EL (cell line): Measurements from ENCODE around the gene SIRT2.
"Not testable (repeated sequence)": the region's sequence is repeated elsewhere in the genome, so short reads cannot be mapped to it uniquely, and the experiment has no call there.

Experiments used
- DNase-seq: peaks from one replicate; pipeline ENCODE4 v3.0.0-alpha.2; 2016

The SIRT2 gene

DNA sequence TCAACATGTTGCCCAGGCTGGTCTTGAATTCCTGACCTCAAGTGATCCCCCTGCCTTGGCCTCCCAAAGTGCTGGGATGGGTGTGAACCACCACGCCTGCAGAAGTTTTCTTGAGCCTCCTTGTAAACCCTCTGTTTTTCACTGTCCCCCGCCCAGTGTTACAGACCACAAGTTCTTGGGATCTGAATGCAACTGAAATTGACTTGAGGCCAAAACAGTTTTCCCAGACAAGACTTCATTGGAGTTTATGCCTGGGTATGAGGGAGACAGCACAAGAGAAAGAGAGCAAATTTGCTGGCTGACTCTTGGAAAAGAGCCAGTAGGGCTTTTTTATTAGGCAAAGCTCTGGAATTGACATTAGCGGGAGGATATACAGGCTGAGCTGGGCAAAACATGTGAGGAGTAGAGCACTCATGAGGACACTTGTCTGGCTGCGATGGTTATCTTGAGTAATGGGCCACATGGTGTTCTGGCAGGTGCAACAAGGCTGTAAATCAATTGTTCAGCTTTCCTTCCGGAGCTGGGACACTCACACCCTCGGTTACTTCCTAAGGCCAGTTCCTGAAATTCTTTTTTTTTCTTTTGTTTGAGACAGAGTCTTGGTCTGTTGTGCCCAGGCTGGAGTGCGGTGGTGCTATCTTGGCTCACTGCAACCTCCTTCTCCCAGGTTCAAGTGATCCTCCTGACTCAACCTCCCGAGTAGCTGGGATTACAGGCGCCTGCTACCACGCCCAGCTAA lies 36.9 kb downstream of the SIRT2 start:
- DNase-seq, result peak; percentile 30

DNA sequence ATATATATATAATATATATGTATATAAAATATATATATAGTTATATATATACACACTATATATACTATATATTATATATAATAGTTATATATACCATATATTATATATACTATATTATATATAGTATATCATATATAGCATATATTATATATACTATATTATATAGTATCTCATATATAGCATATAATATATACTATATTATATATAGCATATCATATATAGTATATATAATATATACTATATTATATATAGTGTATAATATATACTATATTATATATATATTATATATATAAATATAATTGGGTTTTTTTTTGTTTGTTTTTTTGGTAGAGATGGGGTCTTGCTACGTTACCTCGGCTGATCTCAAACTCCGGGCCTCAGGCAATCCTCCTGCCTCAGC lies 38.0 kb downstream of the SIRT2 start:
- no peak for DNase-seq

DNA sequence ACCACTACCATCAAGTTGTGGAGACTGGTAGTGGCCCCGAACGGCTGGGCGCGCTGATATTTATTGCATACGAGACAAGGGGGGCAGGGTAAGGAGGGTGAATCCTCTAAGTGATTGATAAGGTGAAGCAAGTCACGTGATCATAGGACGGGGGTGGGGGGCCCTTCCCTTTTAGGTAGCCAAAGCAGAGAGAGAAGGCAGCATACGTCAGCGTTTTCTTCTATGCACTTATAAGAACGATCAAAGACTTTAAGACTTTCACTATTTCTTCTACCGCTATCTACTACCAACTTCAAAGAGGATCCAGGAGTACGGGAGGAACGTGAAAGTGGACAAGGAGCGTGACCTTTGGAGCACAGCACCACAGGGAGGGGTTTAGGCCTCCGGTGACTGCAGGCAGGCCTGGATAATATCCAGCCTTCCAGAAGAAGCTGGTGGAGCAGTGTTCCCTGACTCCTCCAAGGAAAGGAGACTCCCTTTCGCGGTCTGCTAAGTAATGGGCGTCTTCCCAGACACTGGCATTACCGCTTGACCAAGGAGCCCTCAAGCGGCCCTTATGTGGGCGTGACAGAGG lies 39.7 kb downstream of the SIRT2 start:
- DNase-seq, result not testable (repeated sequence)

DNA sequence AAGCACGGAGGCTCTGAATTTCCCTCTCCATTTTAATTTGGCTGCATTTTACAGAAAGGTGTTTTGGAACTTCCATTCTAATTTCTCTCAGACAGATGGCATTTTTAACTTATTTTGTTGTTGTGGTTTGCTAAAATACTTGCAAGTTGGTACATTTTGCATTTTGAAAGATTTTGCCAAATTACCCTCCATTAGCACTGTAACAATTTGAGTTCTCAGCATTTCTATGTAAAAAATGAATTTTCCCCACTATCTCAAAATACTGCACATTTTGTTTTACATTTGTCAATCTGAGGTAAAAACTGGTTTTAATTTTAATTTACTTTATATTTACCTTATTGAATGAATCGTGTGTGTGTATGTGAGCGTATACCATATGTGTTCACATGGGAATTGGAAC lies 42.6 kb downstream of the SIRT2 start:
- DNase-seq, result no peak

DNA sequence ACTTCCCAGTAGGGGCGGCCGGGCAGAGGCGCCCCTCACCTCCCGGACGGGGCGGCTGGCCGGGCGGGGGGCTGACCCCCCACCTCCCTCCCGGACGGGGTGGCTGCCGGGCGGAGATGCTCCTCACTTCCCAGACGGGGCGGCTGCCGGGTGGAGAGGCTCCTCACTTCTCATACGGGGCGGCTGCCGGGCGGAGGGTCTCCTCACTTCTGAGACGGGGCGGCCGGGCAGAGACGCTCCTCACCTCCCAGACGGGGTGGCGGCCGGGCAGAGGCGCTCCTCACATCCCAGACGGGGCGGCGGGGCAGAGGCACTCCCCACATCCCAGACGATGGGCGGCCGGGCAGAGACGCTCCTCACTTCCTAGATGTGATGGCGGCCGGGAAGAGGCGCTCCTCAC lies 43.7 kb downstream of the SIRT2 start:
- DNase-seq, result not testable (repeated sequence)

DNA sequence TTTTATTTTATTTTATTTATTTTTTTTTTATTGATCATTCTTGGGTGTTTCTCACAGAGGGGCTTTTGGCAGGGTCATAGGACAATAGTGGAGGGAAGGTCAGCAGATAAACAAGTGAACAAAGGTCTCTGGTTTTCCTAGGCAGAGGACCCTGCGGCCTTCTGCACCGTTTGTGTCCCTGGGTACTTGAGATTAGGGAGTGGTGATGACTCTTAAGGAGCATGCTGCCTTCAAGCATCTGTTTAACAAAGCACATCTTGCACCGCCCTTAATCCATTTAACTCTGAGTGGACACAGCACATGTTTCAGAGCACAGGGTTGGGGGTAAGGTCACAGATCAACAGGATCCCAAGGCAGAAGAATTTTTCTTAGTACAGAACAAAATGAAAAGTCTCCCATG lies 44.5 kb downstream of the SIRT2 start:
- not testable (repeated sequence) for DNase-seq

DNA sequence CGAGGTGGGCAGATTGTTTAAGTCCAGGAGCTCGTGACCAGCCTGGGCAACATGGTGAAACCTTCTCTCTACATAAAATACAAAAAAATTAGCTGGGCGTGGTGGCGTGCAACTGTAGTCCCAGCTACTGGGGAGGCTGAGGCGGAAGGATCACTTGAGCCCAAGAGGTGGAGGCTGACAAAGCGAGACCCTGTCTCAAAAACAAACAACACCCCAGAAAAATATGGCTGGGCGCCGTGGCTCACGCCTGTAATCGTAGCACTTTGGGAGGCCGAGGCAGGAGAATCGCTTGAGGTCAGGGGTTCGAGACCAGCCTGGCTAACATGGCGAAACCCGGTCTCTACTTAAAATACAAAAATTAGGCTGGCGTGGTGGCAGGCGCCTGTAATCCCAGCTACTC lies 46.2 kb downstream of the SIRT2 start:
- no peak for DNase-seq

DNA sequence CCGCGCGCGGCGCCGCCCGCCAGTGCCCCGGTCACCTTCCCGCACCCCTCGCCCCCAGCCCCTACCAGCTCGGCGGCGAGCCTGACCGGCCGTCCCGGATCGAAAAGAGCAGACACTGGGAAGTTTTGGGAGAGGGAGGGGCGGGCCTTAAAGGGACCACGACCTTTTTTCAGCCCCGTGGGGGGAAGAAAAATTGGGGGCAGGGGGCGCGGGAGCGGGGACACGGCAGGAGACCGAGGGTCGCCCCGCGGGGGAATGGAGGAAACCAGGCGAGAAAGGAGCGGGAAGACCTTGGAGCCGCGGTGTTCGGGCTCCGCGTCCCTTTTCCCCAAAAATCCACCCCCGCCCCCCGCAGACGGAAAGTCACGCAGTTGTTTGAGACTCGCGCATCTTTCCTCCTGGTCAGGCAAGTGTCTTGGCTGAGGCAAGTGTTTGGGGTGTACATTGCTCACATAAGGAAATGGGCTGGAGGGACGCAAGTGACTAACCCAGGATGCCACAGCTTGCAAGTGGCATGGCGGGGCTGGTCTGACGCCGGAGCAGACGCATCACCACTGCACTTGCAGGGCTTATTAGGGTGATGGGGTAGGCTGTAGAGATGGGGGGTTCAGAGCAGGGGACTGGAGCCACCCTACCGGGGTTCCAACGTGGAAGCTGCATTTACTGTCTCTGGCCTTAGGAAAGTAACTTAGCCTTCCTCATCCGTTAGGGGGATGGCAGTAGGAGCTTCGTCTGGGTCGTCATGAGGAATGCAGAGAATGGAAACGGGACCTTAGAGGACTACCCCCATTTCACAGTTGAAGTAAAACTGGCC lies 47.0 kb downstream of the SIRT2 start:
- DNase-seq, result peak; percentile 81

DNA sequence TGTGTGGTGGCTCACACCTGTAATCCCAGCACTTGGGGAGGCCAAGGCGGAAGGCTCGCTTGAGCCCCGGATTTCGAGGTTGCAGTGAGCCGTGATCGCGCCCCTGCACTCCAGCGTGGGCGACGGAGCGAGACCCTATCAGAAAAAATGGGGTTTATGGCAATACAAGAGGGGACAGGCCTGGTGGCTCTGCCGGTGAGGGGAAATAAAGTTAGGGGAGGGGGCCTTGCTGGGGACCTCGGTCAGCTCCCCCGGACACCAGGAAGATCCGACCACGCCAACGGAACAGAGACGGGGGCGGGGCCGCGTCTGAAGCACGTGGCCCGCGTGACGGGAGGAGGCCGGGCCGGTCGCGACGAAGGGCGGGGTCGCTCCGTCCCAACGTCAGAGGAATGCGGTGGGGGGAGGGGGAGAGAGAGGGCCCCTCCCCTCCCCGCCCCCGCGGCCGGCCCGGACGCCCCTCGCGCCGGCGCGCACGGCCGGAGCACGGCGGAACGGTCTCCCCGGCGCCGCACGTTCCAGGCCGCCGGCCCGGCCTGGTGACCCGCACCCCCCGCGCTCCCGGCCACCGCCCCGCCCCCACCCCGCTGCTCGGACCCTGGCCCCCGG lies 47.7 kb downstream of the SIRT2 start:
- DNase-seq, result peak; percentile 91

DNA sequence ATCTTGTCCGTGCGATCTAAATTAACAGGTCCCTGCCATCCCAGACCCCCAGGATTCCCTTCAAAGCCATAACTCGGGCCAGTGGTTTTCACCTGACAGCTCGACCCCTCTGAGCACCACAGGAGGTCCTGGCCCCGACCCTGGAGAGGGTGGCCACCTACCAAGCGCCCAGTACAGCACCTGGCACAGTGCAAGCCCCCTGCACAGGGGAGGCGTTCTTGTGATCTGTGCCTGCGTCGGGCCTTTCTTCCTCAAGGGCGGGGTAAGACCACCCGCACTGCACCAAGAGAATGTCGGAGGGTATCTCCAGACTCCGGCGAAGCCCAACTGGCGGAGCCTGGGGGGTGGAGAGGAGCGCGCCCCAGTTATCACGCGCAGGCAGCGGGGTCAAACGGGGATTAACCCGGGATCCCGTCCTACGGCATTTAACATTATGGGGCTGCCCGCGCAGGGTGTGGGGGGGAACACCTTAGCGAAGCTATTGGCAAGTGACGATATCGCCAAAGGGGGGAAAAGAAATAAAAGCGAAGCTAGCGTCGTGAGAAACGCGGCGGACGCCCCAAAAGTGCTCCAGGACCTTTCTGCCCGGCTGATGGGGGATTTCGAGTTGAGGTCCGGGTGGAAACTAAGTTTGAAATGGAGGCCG lies 48.3 kb downstream of the SIRT2 start:
- no peak for DNase-seq

DNA sequence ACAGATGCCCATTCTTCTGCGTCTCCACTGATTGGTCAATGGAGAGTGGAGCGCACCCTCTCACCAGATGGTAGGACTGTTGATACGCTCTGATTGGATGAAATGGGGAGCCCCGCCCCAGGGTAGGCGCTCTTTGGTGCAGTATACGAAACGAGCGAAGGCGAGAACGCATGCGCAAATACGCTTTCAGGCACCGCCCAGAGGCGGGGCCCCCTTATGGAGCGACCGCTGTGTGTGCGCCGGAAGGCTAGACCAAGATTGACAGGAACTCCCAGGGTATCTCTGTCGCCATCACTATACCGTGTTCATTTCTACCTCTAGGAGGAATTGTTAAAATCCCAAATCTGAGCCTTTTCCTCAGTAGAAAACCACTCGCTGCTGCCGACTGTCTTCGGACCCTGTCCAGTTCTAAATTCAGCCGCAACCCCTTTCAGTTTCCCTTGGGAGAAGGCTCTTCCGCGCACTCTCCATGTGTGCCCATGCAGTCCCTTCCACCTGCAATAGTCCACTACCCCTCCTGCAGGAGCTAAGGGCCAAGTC lies 48.9 kb downstream of the SIRT2 start:
- no peak for DNase-seq

DNA sequence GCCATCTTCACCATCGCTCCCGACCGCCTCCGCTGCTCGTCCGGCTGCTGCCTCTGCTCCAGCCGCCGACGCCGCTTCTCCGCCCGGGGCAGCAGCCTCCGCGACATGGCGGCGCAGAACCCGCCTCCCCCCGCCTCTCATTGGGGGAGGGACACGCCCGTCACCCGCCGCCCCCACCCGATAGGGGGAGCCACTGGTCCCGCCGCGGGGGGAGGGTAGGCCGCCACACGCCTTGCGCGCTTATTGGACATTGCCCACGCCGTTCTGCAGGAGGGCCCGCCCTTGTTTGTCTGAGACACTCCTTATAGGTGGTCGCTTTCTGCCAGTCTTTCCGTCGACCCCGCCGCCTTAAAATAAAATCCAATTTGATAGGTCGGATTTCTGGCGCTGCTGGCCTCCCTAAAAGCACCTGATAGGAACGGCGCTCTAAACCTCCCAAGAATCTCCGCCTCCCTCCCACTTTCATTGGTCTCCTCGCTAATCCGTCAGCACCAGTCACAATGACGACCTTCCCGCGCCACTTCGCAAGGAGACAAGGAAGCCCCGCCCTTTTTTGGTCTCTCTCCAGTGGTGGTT lies 49.5 kb downstream of the SIRT2 start, which contains the start of gene HNRNPL:
Gene HNRNPL (minus strand): TSS at position 127 of the 576 bp plus-strand sequence. CDS start 20 bp downstream, at position 107.
- peak; percentile 100 for DNase-seq

DNA sequence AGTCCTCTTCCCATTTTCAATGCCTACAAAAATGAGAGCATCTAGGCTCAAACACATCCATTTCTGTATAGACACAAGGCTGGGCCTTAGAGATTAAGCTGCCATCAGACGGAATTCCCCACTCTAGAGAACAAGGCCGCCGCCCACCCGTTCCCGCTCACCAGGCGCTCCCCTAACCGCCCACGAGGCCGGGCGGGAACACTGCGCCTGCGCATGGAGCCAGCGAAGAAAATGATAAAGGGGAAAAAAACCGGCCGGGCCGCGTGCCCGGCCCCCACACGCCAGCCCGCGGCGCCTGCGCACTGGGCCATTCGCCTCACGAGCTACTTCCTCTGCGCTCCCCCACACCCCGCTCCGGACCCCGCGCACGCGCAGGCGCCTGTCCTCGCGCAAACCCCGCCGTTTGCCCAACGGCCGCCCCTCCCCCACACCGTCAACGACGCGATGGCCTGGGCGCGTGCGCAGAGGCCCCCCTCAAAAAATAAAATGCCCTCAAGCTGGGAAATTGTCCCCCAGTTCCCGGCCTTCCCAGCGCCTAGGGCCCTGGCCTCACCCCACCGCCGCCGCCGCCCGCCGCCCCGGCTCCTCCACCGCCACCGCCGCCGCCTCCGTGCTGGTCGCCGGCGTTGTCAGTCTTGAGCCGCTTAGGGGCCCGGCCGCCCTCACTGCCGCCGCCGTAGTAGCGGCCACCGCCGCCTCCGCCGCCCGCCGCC lies 50.1 kb downstream of the SIRT2 start:
- peak; percentile 96 for DNase-seq

DNA sequence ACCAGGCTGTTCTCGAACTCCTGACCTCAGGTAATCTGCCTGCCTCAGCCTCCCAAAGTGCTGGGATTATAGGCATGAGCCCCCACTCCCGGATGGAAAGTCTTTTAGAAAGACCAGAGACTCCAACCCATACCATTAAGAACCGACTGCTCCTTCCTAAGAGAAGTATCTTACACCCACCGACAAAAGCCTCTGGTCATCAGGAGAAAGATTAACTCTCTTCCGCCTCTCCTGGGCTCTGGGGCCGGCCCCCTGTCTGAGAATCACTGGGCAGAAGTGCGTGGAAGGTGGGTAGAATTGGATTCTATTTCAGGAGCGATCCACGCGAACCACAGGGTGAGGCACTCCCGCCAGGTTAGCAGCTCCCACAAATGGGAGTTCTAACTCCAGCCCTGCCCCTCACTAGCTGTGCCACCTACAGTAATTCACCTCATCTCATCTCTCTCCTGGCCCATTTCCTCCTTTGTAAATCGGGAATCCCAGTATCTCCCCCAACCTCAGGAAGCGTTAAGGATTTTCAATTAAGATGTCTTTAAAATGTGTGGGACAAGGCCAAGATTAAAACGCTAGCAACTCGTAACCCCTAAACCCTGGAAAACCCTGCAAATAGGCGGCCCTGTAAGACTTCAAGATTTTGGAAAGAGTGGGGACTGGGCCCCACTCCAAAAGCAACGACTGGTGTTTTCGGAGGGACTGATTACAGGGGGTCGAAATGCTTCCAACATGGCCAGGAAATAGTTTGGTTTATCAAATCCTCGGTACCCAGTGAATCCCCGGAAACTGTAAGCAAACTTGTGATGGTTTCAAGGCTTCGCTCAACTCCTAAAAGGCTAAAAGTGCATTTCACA lies 50.9 kb downstream of the SIRT2 start:
- DNase-seq, result no peak

DNA sequence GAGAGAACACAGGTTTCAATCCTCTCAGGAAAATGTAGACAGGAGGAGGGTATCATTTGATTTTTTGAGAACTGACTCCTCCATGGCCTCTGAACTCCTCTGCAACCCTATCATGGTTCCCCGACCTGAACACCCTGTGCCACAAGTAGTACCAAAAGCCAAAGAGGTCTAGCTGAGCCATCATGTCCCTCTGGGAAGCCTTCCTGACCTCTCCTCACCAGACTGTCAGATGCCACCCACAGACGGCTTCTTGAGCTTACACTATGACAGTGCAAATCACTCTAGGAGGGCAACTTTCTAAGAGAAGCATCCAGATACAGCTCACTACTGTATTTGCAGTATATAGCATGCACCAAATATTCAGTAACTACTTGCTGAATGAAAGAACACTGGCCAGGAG lies 53.3 kb downstream of the SIRT2 start:
- DNase-seq, result no peak

DNA sequence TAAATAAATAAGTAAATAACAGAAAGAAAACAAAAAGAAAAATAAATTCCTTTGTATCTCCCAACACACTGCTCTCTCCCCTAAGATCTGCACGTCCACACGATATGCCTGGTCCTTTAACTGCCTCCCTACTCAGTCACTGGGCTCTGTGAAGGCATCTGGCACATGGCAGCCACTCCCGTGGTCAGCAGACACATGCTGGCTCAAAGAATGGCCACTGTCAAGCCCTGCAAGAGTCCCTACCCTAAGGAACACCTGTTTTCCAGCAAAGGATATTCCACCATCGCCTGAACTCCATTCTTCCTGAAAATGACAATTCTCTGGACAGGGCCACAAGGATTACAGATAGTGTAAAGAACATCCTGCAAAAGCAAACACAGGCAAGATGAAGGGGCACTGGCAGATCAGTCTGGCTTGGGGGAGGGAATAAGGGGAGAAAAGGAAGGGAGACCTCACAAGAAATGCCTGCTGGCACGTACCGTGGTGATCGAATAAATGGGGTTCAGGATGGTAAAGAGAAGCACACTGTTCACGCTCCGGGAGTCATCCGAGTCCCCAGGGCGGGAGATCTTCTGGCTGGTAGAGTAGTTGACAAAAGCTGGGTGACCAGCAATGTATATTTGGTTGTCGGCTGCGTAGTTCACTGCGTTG lies 53.9 kb downstream of the SIRT2 start:
- no peak for DNase-seq

DNA sequence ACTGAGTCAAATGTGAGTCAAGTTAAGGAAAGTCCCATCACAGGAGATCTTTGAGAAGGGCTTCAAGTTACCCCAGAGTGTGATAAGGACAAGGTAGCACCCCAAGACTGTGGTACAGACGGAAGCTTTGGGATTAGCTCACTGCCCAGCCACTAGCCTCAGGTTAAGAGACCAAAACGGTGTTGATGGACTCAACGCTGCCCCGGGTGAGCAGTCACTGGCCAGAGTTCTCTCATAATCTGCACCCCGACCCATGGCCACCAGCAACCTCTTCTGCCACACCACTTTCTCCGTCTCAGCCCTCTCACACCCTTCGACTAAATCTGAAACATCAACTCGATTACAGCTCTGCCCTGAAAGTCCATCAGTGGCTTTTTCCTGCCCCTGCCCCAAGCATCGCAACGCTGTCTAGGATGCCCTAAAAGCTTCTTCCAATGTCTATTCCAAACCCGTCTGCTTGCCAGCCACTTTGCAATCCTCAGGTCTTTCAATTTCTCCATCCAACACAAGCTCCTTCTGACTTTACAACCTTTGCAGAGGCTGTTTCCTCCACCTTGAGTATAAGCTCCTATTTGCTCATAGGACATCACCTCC lies 55.2 kb downstream of the SIRT2 start:
- DNase-seq, result no peak

DNA sequence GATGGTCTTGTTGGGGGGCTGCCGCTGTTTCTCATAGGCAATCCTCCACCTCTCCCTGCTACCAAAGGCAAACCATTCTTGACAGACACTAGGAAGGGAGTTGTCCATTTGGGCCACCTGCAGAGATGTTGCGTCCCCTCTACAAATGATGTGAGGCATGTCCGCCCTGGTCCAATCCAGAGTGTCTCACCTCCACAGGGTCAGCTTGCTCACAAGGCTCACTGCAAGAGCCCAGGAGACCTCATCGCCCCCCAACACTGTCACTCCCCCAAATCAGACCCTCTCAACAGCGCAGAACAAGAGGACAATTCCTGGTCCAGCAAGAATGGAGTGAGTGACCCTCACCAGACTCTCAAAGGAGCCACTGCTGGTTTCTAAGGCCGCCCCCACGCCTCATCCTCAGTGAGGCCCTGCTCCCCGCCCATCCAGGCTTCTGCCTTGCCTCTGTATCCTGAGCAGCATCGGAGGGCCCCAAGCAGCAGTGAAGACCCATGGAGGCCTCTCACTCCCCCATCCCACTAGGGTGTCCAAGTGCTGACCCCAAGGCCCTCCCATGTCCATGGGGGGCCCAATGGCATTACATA lies 56.2 kb downstream of the SIRT2 start:
- DNase-seq, result no peak
